GM19324 (cell line): ENCODE data around the gene RASD2.

Experiments used
- ATAC-seq: cut with Tn5 transposase; IDR thresholded peaks from one replicate; pipeline ENCODE4 v1.9.1; 2021; ENCODE audit warnings: mild to moderate bottlenecking, moderate library complexity; ENCODE audit not compliant: unreplicated experiment, low FRiP score

Gene RASD2

DNA sequence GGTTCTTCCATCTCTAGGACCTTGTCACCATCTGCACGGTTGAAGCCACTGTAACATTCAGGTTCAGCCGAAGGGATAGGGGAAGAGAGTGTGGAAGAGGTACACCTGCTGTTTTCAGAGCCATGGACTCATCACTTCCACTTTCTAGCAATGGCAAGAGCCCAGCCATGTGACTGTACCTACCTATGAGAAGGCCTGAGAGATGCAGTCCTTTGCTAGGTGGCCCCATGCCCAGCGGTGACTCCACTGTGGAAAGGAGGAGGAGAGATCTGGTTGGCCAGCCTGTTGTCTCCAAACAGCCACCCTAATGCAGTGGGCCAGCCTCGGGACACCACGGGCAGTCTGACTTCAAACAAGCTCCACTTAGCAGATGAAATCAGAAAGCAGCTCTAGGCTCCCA lies 16.0 kb downstream of the RASD2 start:
- no peak for ATAC-seq

GRCh38 chr22:35558031-35558430 lies 17.4 kb downstream of the RASD2 start:
- no peak for ATAC-seq

DNA sequence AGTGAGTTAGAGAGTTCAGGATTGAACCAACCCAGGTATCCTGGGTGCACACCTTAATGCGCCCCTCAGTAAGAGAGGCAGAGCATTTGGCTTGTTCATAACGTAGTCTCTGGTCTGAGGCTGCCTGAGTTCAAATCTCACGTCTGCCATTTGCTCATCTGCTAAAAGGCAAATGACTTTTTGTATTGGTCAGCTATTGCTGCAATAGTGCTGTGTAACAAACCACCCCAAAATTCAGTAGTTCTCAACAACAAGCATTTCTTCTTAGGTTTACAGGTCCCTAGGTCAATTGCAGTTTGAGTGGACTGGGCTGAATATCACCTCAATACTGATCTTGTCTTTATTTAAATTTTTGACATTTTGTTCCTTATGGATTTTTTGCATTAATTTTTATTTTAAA lies 18.1 kb downstream of the RASD2 start:
- no peak for ATAC-seq

- ATAC-seq = no peak
Observed at GRCh38 chr22:35559354-35560005, 18.8 kb downstream of the RASD2 start.

DNA sequence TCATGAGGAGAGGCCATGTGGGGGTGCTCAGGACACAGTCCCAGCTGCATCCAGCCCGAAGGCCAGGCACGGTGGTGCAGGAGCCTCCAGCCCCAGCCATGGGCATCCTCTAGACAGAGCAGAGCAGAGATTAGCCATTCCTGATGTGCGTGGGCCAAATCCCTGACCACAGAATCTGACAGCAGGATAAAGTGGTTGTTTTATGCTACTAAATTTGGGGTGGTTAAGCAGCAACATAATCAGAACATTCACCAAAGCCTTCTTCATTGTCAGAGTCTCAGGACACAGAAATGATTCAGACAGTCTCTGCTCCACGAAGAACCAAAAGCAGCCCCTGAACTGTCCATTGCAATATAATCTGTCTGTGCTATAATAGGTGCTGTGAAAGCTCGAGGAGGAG lies 19.7 kb downstream of the RASD2 start:
- no peak for ATAC-seq

GRCh38 chr22:35560824-35561223 lies 20.2 kb downstream of the RASD2 start:
- ATAC-seq = no peak

- no peak for ATAC-seq
Observed at GRCh38 chr22:35561796-35562526, 21.3 kb downstream of the RASD2 start.

- ATAC-seq = no peak
Observed at GRCh38 chr22:35563211-35563610, 22.6 kb downstream of the RASD2 start.

GRCh38 chr22:35564975-35565867 lies 24.6 kb downstream of the RASD2 start:
- no peak for ATAC-seq

- ATAC-seq = no peak
Observed at GRCh38 chr22:35567351-35568141, 26.9 kb downstream of the RASD2 start.

GRCh38 chr22:35568751-35569739 lies 28.4 kb downstream of the RASD2 start:
- no peak for ATAC-seq

- no peak for ATAC-seq
Observed at GRCh38 chr22:35569916-35570315, 29.3 kb downstream of the RASD2 start.

- ATAC-seq = no peak
Observed at GRCh38 chr22:35570686-35571194, 30.1 kb downstream of the RASD2 start.

DNA sequence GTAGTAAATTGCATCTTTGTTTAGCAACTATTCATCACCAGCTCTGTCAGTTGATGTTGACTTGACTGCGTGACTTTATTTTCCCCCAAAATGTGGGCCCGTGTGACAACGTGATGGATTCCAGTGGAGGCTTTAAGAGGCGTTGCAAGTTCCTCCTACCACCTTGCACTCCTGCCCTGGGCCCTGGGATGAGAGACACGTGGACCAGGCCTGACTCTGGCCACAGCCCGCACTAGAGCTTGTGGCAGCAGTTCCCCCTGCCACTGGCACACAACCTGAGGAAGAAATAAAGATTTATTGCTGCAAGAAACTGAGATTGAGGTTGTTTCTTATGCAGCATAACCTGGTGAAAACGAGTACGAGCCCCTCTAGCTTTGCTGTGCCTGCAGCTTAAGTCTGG lies 31.9 kb downstream of the RASD2 start:
- no peak for ATAC-seq

DNA sequence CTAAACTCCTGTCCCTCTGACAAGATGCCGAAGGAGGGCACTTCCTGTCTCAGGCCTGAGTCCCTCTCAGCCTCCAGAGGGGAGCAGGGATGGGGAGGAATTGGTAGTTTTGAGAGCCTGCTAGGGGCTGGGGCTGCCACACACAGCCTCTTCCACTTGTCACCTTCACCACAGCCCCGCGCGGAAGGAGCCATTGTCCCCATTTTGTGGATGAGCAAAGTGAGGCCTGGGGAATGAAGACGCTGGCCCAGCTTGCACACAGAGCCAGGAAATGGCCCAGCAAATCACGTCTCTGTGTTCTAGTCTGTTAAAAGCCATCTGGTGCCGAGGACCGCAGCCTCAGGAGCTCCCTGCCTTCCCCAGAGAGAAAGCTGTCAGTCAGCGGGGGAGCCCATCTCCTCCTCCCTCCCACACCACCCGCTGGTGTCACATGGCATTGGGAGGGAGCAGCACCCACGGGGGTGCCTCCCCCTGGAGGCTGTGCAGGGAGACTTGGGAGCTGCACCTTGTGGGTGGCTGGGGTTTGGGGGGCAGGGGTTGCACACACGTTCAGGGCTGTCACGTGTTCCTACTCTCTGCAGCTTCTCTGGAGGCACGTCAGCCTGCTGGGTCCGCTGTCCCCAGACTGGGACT lies 34.6 kb downstream of the RASD2 start:
- ATAC-seq = no peak

DNA sequence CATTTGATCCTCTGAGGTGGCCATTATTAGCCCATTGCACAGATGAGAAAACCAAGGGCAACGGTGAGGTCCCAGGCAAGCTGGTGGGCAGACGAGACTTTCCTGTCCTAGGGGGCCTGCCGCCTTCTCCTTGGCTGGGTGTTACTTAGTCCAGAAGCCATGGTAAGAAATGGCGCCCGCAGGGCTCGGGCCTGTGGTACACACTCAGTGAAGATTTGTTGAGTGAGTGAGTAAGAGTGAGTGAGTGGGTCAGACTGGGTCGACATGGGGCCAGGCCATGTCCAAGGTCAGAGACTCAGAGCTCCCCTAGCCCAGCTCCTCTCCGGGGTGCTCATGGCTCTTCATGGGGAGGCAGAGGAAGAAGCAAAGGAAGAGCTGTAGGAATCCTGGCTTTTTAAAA lies 36.0 kb downstream of the RASD2 start:
- ATAC-seq = no peak

GRCh38 chr22:35577799-35578659 lies 37.4 kb downstream of the RASD2 start:
- ATAC-seq = no peak
